Fibroblast of the aortic adventitia (primary cell): ENCODE data around the gene PFKFB2. TPM values are rescaled to one million over a fixed set of nuclear protein-coding genes. Genes with fewer than 3 reads are reported as not detected.

Experiments
- DNase-seq: peaks from one replicate; pipeline ENCODE4 v3.0.0-alpha.2; 2010; ENCODE audit warnings: low read depth
- H3K4me3 ChIP-seq: 2 replicates; pipeline ENCODE4 v1.5.1; 2011; ENCODE audit warnings: low read depth, mild to moderate bottlenecking, control low read depth, low read length, moderate library complexity
- CTCF ChIP-seq: IDR thresholded peaks from 2 replicates; pipeline ENCODE4 v1.5.1; 2011; ENCODE audit warnings: mild to moderate bottlenecking, low read length, control low read depth, inconsistent platforms; ENCODE audit not compliant: insufficient read depth
- total RNA-seq: library from RNA; depleted of rRNA; stranded (reverse); fragments of >200 nt; gene quantifications from 2 replicates; pipeline ENCODE4 v1.2.3, GENCODE V29; 2012; ENCODE audit warnings: low replicate concordance

PFKFB2 gene
- total RNA-seq, 1 donor, result 6.9 TPM

DNA sequence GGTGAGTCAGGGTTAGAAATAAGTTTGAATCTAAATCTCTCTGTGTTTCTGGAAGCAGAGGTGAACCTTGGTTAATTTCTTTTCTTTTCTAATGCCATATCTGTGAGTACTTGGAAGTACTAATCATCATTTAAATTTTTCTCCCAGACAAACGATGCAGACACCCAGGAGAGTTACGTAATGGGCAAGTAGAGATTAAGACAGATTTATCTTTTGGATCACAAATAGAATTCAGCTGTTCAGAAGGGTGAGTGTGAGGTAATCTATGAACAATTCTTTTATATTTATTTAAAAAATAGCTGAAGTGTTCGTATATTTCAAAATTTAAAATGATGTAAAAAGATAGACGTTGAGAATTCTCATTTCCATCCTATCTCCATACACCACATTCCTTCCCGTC is 62.2 kb downstream of the PFKFB2 start:
- peak; percentile 68 for DNase-seq
- TF ChIP-seq CTCF, result no peak
- H3K4me3 ChIP-seq, result no peak overlapping the region

DNA sequence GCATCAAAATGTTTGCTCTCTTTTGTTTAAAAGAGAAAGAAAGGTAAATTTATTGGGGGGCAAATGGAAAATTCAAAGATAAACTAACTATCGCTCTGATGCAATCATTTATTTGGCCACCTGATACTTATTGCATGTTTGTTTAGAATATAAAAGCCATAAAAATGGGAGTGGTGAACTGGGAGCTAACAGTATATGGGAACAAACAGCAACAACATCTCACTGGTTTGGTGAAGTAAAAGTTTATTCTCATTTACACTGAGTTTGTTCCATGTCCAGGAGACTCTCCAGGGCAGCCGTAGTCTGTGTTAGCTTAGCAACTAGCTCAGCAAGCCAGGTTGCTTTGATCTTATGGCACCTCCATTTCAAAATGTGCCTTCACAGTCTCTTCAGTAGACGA is 71.3 kb downstream of the PFKFB2 start:
- no peak for DNase-seq
- H3K4me3 ChIP-seq, result no peak overlapping the region
- no peak for TF ChIP-seq CTCF

DNA sequence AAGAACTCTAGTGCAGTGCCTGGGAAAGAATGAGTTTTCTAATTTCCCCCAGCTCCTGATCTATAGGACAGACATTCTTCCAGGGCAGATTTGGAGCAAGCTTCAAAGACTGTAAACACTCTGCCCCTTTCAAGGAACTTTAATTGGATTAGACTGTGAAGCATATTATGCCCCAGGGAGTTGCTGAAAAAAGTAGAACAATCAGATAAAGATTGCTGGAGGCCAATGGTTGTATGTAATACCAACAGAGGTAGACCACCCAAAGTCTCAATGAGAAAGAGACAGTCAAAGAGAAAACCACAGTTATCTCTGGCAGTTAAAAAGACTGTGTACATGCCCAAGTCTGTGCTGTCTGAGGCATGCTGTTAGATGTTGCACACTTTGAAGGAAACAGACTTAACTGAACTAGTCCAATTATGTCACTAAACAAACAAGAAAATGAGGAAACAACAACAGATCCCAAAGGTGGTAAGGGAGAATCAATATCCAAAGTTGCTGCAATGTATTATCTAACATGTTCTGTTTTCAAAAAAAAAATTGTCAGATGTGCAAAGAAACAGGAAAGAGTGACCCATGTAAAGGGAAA is 75.4 kb downstream of the PFKFB2 start:
- H3K4me3 ChIP-seq, result no peak overlapping the region

GRCh38 chr1:207129053-207129452 is 76.0 kb downstream of the PFKFB2 start:
- DNase-seq, result no peak
- no peak for TF ChIP-seq CTCF
- no peak overlapping the region for H3K4me3 ChIP-seq

More for the DNA sequence above, 75.4 kb downstream of the PFKFB2 start:
- TF ChIP-seq CTCF, result no peak
- no peak for DNase-seq

Other genes starting within 250 kb of the PFKFB2 start
- gene IL20, start 187.7 kb upstream of the PFKFB2 start, total RNA-seq, result not detected in 2 replicates
- not detected in 2 replicates for gene IL24, start 155.8 kb upstream of the PFKFB2 start, total RNA-seq
- not detected in 2 replicates for gene FCMR, start 131.3 kb upstream of the PFKFB2 start, total RNA-seq
- not detected in 2 replicates for gene PIGR, start 106.8 kb upstream of the PFKFB2 start, total RNA-seq
- gene FCAMR, start 82.8 kb upstream of the PFKFB2 start, total RNA-seq, result not detected in 2 replicates
- gene C1orf116, start 20.5 kb upstream of the PFKFB2 start, total RNA-seq, result under 0.01 TPM in 1 of 2 replicates, not detected in the other
- gene YOD1, start 2.1 kb upstream of the PFKFB2 start, total RNA-seq, result 3.5 and 10.1 TPM in 2 replicates
- not detected in 2 replicates for gene C4BPB, start 35.6 kb downstream of the PFKFB2 start, total RNA-seq
- gene C4BPA, start 51.0 kb downstream of the PFKFB2 start, total RNA-seq, result not detected in 2 replicates